HEK293T (cell line): ENCODE results near the gene INPP4A.

Source experiments
- ARNT ChIP-seq: fragments of 450-650 bp; IDR thresholded peaks from 2 replicates; pipeline ENCODE4 v1.6.1; 2017; ENCODE audit warnings: mild to moderate bottlenecking
- BHLHE40 ChIP-seq: fragments of 450-650 bp; IDR thresholded peaks from 2 replicates; pipeline ENCODE4 v1.6.1; 2016; ENCODE audit warnings: mild to moderate bottlenecking, moderate library complexity, borderline replicate concordance
- CTBP1 ChIP-seq: fragments of 450-650 bp; IDR thresholded peaks from 2 replicates; pipeline ENCODE4 v1.6.1; 2016; ENCODE audit warnings: borderline replicate concordance
- FOXA1 ChIP-seq: fragments of 450-650 bp; IDR thresholded peaks from 2 replicates; pipeline ENCODE4 v1.6.1; 2016; ENCODE audit warnings: mild to moderate bottlenecking
- FOXK2 ChIP-seq: fragments of 450-650 bp; IDR thresholded peaks from 2 replicates; pipeline ENCODE4 v1.6.1; 2016; ENCODE audit warnings: mild to moderate bottlenecking
- FOXM1 ChIP-seq: fragments of 450-650 bp; IDR thresholded peaks from 2 replicates; pipeline ENCODE4 v1.6.1; 2017; ENCODE audit warnings: mild to moderate bottlenecking, borderline replicate concordance
- HDGF ChIP-seq: fragments of 450-650 bp; IDR thresholded peaks from 2 replicates; pipeline ENCODE4 v1.6.1; 2017; ENCODE audit warnings: antibody characterized with exemption, borderline replicate concordance
- LEF1 ChIP-seq: fragments of 450-650 bp; IDR thresholded peaks from 2 replicates; pipeline ENCODE4 v1.6.1; 2017; ENCODE audit warnings: mild to moderate bottlenecking, borderline replicate concordance
- NFRKB ChIP-seq: fragments of 450-650 bp; IDR thresholded peaks from 2 replicates; pipeline ENCODE4 v1.6.1; 2016; ENCODE audit warnings: mild to moderate bottlenecking, moderate library complexity
- SP1 ChIP-seq: fragments of 450-650 bp; IDR thresholded peaks from 2 replicates; pipeline ENCODE4 v1.6.1; 2017
- SUZ12 ChIP-seq: fragments of 450-650 bp; IDR thresholded peaks from 2 replicates; pipeline ENCODE4 v1.6.1; 2016; ENCODE audit warnings: mild to moderate bottlenecking
- TARDBP ChIP-seq: fragments of 450-650 bp; IDR thresholded peaks from 2 replicates; pipeline ENCODE4 v1.6.1; 2016
- ZNF384 ChIP-seq: fragments of 450-650 bp; IDR thresholded peaks from 2 replicates; pipeline ENCODE4 v1.6.1; 2016
- TF ChIP-seq, protein P1 (sequence below): fragments of 450-650 bp; IDR thresholded peaks from 2 replicates; pipeline ENCODE4 v1.6.1; 2016

DNA sequence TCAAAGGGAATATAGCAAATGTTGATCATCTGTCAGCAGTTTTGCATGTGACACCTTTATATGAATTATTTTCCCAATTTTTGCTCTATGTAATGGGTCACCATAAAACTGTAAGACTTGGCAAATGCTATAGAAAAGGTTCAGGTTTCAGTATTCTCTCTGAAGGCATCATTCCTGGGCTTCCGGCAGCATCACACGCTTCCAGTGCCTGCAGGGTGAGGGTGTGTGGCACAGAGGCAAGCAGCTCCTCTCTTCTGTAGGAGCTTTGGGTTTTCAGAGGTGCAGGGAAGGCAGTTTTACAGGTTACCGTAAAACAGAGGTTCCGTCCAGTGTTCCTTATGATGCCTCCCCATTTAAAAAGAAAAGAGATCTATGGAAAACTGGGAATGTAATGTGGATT is 144.8 kb downstream of the INPP4A start:
- TF ChIP-seq, protein P1, sequence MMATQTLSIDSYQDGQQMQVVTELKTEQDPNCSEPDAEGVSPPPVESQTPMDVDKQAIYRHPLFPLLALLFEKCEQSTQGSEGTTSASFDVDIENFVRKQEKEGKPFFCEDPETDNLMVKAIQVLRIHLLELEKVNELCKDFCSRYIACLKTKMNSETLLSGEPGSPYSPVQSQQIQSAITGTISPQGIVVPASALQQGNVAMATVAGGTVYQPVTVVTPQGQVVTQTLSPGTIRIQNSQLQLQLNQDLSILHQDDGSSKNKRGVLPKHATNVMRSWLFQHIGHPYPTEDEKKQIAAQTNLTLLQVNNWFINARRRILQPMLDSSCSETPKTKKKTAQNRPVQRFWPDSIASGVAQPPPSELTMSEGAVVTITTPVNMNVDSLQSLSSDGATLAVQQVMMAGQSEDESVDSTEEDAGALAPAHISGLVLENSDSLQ = no peak
- TF ChIP-seq SP1 (no peak), CTBP1 (no peak), BHLHE40 (no peak), TARDBP (no peak), FOXM1 (no peak), SUZ12 (no peak), ZNF384 (no peak), FOXA1 (no peak), ARNT (no peak), HDGF (no peak), NFRKB (no peak), FOXK2 (no peak), LEF1 (no peak)
